Mesendoderm (in vitro differentiated cells): ENCODE data around the gene GGACT.

Experiments used
- DNase-seq: peaks from one replicate; pipeline ENCODE4 v3.0.0; 2013
- H2AK5ac ChIP-seq: 2 replicates; pipeline ENCODE4 v1.6.1; 2013; ENCODE audit warnings: low read length, inconsistent platforms
- H2BK120ac ChIP-seq: 2 replicates; pipeline ENCODE4 v1.6.1; 2013; ENCODE audit warnings: low read depth, mild to moderate bottlenecking, low read length, moderate library complexity, mixed read lengths
- H2BK15ac ChIP-seq: replicated peaks from 2 replicates; pipeline ENCODE4 v1.6.1; 2013; ENCODE audit warnings: low read depth, mild to moderate bottlenecking, moderate library complexity
- H2BK5ac ChIP-seq: 2 replicates; pipeline ENCODE4 v1.6.1; 2013; ENCODE audit warnings: low read length, inconsistent platforms
- H3K18ac ChIP-seq: 2 replicates; pipeline ENCODE4 v1.6.1; 2013; ENCODE audit warnings: mild to moderate bottlenecking, low read length, mixed read lengths
- H3K23ac ChIP-seq: one replicate; pipeline ENCODE4 v1.6.1; 2013; ENCODE audit warnings: low read length
- H3K27ac ChIP-seq: 2 replicates; pipeline ENCODE4 v1.5.1; 2013; ENCODE audit warnings: low read depth, mild to moderate bottlenecking, inconsistent platforms, low read length, moderate library complexity
- H3K27me3 ChIP-seq: 2 replicates; pipeline ENCODE4 v1.6.1; 2013; ENCODE audit warnings: low read length, control low read depth, mild to moderate bottlenecking, inconsistent platforms; ENCODE audit not compliant: insufficient read depth, poor library complexity
- H3K36me3 ChIP-seq: 2 replicates; pipeline ENCODE4 v1.6.1; 2013; ENCODE audit warnings: low read length, inconsistent platforms; ENCODE audit not compliant: control insufficient read depth, insufficient read depth
- H3K4ac ChIP-seq: one replicate; pipeline ENCODE4 v1.6.1; 2013; ENCODE audit warnings: low read depth, mild to moderate bottlenecking, low read length, moderate library complexity
- H3K4me1 ChIP-seq: 2 replicates; pipeline ENCODE4 v1.6.1; 2013; ENCODE audit warnings: low read depth, low read length, inconsistent platforms; ENCODE audit not compliant: control insufficient read depth
- H3K4me2 ChIP-seq: 2 replicates; pipeline ENCODE4 v1.6.1; 2013; ENCODE audit warnings: low read length
- H3K4me3 ChIP-seq: 2 replicates; pipeline ENCODE4 v1.5.1; 2013; ENCODE audit warnings: mild to moderate bottlenecking, low read length
- H3K56ac ChIP-seq: one replicate; pipeline ENCODE4 v1.6.1; 2013; ENCODE audit warnings: low read length
- H3K79me1 ChIP-seq: 2 replicates; pipeline ENCODE4 v1.6.1; 2013; ENCODE audit warnings: low read length, inconsistent platforms
- H3K79me2 ChIP-seq: 2 replicates; pipeline ENCODE4 v1.6.1; 2013; ENCODE audit warnings: mild to moderate bottlenecking, low read length; ENCODE audit not compliant: control insufficient read depth, insufficient read depth
- H3K9ac ChIP-seq: 2 replicates; pipeline ENCODE4 v1.6.1; 2013; ENCODE audit warnings: low read length, inconsistent platforms
- H4K5ac ChIP-seq: one replicate; pipeline ENCODE4 v1.6.1; 2013; ENCODE audit warnings: low read length
- H4K8ac ChIP-seq: one replicate; pipeline ENCODE4 v1.6.1; 2013; ENCODE audit warnings: low read depth, mild to moderate bottlenecking, control low read depth, low read length, moderate library complexity
- WGBS: extraction: QIAGEN DNeasy Blood & Tissue Kit; methylation state at CpG from one replicate; pipeline ENCODE4 v1.1.7; 2013; ENCODE audit warnings: low lambda C conversion rate, missing lambda C conversion rate; ENCODE audit not compliant: insufficient coverage; ENCODE audit errors: extremely low coverage; 5-methylcytosine and 5-hydroxymethylcytosine counted together

Gene GGACT

DNA sequence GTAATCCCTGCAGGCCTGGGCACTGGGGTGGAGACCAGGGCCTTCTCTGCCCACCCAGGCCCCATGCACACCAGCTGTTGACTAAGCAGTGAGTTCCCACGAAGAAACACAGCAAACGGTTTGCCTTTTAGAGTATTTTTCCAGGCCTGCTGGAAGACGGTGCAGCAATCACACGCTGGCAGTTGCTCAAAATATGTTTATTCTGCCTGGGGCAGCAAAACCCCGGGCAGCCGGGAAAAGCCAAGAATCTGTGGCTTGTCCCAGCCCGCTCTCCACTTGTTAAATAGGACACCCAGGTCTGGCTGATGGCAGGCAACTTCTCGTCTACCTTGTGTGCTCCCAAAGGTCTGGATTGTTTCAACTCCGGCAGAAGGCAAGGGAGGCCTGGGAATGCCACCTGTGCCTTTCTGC is 40.8 kb downstream of the GGACT start:
- Histone ChIP-seq H3K79me2 (no peaks in the 10 kb centered on the region), H3K4me2 (no peak overlapping the region), H2BK5ac (no peak overlapping the region), H3K56ac (no peak overlapping the region), H2AK5ac (no peak overlapping the region), H3K4me1 (no peaks in the 10 kb centered on the region), H2BK120ac (no peak overlapping the region), H3K4me3 (no peak overlapping the region), H3K23ac (no peak overlapping the region), H3K27me3 (no peaks in the 10 kb centered on the region), H3K79me1 (no peaks in the 10 kb centered on the region), H3K9ac (no peak overlapping the region), H4K5ac (no peak overlapping the region), H2BK15ac (no peak overlapping the region), H3K18ac (no peak overlapping the region), H3K4ac (no peak overlapping the region), H3K27ac (no peak overlapping the region), H3K36me3 (no peaks in the 10 kb centered on the region), H4K8ac (no peak overlapping the region)
- WGBS = no CpG with 5 or more reads among the region's 9 CpGs
- no peak for DNase-seq

DNA sequence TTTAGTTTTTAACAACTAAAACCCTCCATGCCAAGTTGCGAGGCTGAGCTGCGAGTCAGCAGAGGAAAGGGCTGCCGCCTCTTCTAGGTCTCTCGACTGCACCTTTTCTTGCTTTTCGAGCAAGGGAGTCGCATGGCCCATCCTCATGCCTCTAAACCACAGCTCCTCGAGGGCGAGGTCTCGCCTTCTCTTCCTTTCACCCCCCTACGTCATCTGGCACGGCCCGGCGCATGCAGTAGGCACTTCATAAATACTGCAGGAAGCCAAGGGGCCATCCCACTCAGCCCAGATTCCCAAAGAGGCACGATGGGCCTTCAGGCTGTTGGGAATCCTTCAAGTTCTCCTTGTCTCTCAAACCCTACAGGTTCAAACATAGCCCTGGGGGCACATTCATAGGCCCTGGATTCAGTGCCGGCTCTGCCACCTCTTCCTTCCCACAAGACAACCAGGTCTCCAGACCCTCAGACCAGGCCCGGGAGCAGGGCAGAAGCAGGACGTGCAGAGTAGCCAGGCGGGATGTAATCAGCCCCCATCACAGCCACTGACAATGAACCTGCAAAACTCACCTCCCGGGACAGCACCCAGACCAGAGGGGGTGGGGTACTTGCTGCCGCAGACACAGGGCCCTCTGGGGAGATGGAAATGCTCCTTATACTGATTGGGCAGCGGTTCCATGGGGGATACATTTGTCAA is 41.7 kb downstream of the GGACT start:
- Histone ChIP-seq H3K27me3 (no peaks in the 10 kb centered on the region), H3K79me2 (no peaks in the 10 kb centered on the region), H2AK5ac (no peak overlapping the region), H4K5ac (no peak overlapping the region), H3K79me1 (no peaks in the 10 kb centered on the region), H2BK15ac (no peak overlapping the region), H3K27ac (no peak overlapping the region), H3K4me2 (no peak overlapping the region), H3K9ac (no peak overlapping the region), H2BK120ac (no peak overlapping the region), H3K4me3 (no peak overlapping the region), H4K8ac (no peak overlapping the region), H3K56ac (no peak overlapping the region), H2BK5ac (no peak overlapping the region), H3K4ac (no peak overlapping the region), H3K23ac (no peak overlapping the region), H3K4me1 (no peaks in the 10 kb centered on the region), H3K36me3 (no peaks in the 10 kb centered on the region), H3K18ac (no peak overlapping the region)
- DNase-seq = no peak
- no CpG with 5 or more reads among the region's 21 CpGs for WGBS

DNA sequence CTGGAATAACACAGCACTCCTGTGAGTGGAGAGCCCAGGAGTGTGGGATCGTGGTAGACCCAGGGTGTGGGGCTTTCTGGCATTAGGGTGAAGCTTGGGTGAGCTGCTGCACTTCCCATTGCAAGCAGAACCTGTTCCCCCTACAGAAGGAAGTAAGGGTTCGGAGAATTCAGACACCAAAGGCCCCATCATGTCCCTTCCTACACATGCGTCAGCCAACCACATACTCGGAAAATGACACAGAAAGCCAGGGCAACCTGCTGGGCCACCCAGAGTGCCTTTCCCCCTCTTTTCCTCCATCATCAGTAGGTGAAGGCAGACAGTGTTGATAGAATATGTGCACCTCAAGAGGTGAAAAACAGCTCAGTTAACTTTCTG is 42.9 kb downstream of the GGACT start:
- Histone ChIP-seq H2BK5ac (no peak overlapping the region), H3K18ac (no peak overlapping the region), H3K79me2 (no peaks in the 10 kb centered on the region), H2AK5ac (no peak overlapping the region), H3K36me3 (no peaks in the 10 kb centered on the region), H3K79me1 (no peaks in the 10 kb centered on the region), H4K5ac (no peak overlapping the region), H3K56ac (no peak overlapping the region), H3K4me2 (no peak overlapping the region), H3K4me1 (no peaks in the 10 kb centered on the region), H3K4me3 (no peak overlapping the region), H3K4ac (no peak overlapping the region), H3K23ac (no peak overlapping the region), H2BK120ac (no peak overlapping the region), H2BK15ac (no peak overlapping the region), H3K9ac (no peak overlapping the region), H3K27me3 (no peaks in the 10 kb centered on the region), H4K8ac (no peak overlapping the region), H3K27ac (no peak overlapping the region)
- WGBS = no CpG with 5 or more reads among the region's 4 CpGs
- DNase-seq = no peak

DNA sequence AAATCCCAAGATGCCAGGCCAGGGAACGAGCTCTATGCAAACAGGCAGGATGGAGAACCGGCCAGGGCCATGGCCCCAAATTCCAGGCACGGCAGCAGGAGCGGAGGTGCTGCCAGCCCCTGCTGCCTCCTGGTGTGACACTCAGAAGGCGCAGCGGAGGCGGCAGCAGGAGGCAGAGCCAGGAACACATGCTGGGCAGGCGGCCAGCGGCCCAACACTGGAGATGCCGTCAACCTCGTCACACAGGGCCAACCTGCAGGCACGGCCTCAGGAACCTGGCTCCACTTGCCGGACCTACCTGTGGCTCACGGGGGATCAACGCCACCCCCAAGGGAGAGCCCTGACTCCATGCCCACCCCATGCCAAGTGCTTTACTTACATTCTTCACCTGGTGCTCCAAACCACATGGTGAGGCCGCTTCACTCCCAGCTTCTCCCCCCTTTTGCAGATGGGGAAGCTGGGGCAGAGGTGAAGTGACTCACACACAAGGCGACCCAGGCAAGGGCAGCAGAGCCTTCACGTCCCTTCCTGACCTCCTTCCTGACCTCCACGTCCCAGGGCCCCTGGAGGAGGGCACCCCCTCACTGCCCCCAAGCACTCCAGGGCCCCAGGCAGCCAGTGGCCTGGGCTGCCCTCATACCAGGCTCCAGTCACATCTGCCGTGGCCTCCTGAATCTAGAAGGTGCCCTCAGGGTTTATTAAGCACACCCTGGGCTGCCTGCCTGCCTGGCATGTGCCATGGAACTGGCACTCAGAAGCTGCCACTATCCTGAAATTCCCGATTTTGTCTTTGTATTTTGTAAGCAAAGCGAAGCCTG is 43.5 kb downstream of the GGACT start:
- H2AK5ac ChIP-seq = no peak overlapping the region
- H3K4me2 ChIP-seq = no peak overlapping the region
- H3K27ac ChIP-seq = no peak overlapping the region
- H3K9ac ChIP-seq = no peak overlapping the region
- WGBS = no CpG with 5 or more reads among the region's 22 CpGs
- H3K27me3 ChIP-seq = no peaks in the 10 kb centered on the region
- no peaks in the 10 kb centered on the region for H3K4me1 ChIP-seq
- no peak overlapping the region for H3K4ac ChIP-seq
- no peak overlapping the region for H3K18ac ChIP-seq
- H3K79me2 ChIP-seq = no peaks in the 10 kb centered on the region
- H4K5ac ChIP-seq = no peak overlapping the region
- no peak overlapping the region for H3K56ac ChIP-seq
- H4K8ac ChIP-seq = no peak overlapping the region
- no peak overlapping the region for H2BK5ac ChIP-seq
- no peak overlapping the region for H2BK15ac ChIP-seq
- H3K36me3 ChIP-seq = no peaks in the 10 kb centered on the region
- H3K79me1 ChIP-seq = no peaks in the 10 kb centered on the region
- no peak overlapping the region for H2BK120ac ChIP-seq
- H3K4me3 ChIP-seq = no peak overlapping the region
- DNase-seq = no peak
- H3K23ac ChIP-seq = no peak overlapping the region

DNA sequence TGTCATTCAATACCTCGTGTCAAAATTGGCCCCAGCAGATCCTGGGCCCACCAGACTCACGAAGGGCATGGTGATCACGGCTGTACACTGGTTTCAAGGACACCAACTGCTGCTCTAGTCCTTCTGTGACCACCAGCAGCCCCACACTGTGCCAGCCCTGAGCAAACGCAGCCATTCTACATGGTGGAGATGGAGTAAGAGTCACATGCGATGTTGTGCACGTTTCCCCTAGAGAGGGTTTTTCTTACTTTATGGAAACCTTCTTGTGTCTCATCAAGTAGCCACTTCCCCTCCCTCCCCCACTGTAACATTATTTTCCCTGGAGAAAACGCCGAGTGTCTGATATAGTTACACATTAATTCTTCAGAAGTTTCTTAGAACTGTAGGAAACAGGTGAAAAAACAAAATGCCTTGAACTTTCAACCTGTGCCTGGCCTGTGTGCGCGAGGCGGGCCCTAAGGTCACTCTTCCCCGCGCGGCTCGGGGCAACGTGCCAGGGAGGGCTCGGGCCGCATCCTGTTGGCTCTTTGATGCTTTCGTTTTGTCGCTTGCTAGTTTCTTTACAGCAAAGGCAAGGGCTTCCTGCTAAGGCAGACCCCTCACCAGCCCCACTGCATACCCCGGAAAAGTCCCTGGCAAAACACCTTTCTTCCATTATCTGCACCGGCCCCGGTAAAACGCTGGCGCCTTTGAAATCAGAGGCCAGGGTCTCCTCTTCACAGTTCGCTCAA is 44.6 kb downstream of the GGACT start:
- Histone ChIP-seq H3K4ac (no peak overlapping the region), H4K8ac (no peak overlapping the region), H3K79me2 (no peaks in the 10 kb centered on the region), H3K27ac (no peak overlapping the region), H2BK120ac (no peak overlapping the region), H3K27me3 (no peaks in the 10 kb centered on the region), H3K36me3 (no peaks in the 10 kb centered on the region), H2AK5ac (no peak overlapping the region), H3K56ac (no peak overlapping the region), H2BK5ac (no peak overlapping the region), H4K5ac (no peak overlapping the region), H2BK15ac (no peak overlapping the region), H3K4me2 (no peak overlapping the region), H3K18ac (no peak overlapping the region), H3K4me3 (no peak overlapping the region), H3K79me1 (no peaks in the 10 kb centered on the region), H3K9ac (no peak overlapping the region), H3K23ac (no peak overlapping the region), H3K4me1 (no peaks in the 10 kb centered on the region)
- DNase-seq = no peak
- WGBS = no CpG with 5 or more reads among the region's 26 CpGs
